Measurements from ENCODE around the gene MAP3K5.
"Not testable (repeated sequence)": the region's sequence is repeated elsewhere in the genome, so short reads cannot be mapped to it uniquely, and the experiment has no call there.

MAP3K5 gene

DNA sequence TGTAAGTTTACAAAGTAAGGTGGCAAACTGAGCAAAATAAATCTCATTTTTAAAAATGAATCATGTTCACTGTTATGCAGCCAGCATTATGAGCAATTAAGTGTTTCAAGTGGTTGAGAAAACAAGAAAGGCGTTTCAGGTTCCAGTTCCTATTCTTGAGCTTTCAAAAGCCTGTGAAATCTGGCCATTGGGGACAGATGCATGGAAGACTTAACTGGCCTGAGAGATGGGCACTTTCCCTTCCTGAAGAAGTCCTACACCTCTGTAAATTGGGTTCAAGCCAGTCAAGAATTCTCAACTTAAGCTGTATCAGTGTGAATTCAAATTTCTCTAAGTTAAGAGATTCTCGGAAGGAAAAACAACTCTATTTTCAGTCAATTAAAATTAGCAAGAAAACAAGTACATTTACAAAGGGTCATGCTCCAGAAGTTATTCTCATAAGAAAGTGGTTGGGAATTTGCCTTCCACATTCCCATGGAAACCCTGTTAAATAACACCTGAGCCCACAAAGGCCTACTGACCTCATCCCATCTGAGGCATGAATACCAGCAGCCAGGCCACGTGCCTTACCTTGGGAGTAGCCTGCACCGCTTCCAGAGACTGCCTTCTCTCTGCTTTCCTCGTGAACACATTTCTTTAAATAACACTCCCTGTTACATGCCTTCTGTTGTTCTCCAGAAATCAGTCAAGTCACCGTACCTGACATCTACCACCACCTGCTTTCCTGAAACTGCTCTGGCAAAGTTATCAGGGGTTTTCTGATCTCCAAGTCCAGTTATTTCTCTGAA is 19.4 kb downstream of the MAP3K5 start:
- DNase-seq (ENCODE audit: low read depth in 4 of 4, low spot score in 1 of 4) = no peak

- DNase-seq (ENCODE audit: low read depth in 4 of 4, low spot score in 1 of 4) = no peak
Measured at GRCh38 chr6:136771306-136771705, 21.0 kb downstream of the MAP3K5 start.

GRCh38 chr6:136769759-136770158 is 22.5 kb downstream of the MAP3K5 start:
- DNase-seq (ENCODE audit: low read depth in 4 of 4, low spot score in 1 of 4) = no peak

DNA sequence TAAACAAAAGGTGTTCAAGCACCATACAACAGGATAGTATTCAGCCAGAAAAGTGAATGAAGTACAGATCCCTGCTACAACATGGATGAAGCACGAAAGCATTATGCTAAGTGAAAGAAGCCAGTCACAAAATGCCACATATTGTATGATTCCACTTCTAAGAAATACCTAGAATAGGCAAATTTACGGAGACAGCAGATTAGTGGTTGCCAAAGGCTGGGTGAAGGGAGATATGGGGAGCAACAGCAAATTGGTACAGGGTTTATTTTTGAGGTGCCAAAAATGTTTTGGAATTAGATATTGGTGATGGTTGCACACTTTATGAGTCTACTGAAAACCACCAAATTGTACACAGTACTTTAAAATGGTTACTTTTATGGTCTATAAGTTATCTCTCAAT is 23.2 kb downstream of the MAP3K5 start:
- DNase-seq (ENCODE audit: low read depth in 4 of 4, low spot score in 1 of 4) = no peak

- no peak for DNase-seq (ENCODE audit: low read depth in 4 of 4, low spot score in 1 of 4)
Measured at GRCh38 chr6:136767570-136768309, 24.5 kb downstream of the MAP3K5 start.

- DNase-seq (ENCODE audit: low read depth in 4 of 4, low spot score in 1 of 4) = no peak
Measured at GRCh38 chr6:136767103-136767502, 25.2 kb downstream of the MAP3K5 start.

DNA sequence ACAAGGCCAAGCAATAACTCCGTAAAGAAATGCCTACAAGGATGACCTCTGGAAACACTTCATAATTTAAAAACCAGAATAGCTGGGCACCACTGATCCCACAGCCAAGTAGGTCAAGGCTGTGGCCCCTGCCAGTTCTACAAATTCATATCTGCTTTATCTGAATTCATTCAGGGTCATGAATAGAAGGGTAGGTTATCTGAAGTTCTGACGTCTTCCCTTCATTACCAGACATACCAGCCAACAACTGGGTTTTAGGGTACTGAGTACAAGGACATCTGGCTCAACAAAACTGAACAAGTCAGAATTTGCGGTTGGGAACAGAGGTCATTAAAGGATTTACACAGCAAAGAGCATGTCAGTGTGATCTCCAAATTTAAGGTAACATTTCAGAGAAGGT is 26.0 kb downstream of the MAP3K5 start:
- no peak for DNase-seq (ENCODE audit: low read depth in 4 of 4, low spot score in 1 of 4)

- DNase-seq (ENCODE audit: low read depth in 4 of 4, low spot score in 1 of 4) = no peak
Measured at GRCh38 chr6:136764517-136764993, 27.7 kb downstream of the MAP3K5 start.

DNA sequence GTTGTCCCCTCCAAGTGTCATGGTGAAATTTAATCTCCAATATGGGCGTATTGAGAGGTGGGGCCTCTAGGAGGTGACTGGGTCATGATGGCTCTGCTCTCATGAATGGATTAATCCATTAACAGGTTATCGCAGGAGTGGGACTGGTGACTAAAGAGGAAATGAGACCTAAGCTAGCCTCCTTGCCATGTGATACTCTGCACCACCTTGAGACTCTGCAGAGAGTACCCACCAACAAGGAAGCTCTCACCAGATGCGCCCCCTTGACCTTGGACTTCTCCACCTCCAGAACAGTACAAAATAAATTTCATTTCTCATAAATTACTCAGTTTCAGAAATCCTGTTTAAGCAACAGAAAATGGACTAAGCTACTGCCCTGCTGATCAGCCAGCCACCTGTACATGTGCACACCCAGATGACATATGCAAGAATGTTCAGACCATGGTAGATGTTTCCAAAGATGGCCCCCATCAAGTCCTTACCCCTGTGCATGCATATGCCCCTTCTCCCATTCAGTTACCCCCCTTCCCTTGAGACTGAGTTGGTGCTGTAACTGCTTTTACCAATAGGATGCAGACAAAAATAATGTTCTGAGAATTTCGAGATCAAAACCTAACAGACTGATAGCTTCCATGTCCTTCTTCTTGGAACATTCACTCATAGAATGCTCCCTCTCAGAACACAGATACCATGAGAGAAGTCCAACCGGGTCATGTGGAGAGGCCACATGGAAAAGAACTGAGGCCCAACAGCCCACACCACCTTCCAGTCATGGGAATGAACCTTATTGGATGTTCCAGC is 28.4 kb downstream of the MAP3K5 start:
- DNase-seq (ENCODE audit: low read depth in 4 of 4, low spot score in 1 of 4) = no peak

DNA sequence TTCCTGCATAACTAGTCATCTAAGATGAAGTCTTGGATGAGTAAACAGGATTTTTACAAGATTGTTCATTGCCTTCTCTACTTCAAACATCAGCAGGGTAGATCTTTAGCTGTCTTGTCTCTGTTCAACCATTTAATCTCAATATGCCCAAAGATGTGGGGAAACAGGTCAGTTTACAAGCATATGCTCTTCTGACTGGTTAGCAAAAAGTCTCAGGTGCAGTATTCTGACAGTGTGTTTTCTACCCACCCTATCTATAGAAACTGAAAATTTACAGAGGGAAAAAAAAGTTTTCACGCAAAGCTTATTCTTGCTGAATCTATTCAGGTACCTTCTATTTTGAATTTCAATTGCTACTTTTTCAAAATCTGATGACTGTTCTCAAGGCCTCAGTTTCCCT is 29.0 kb downstream of the MAP3K5 start:
- DNase-seq (ENCODE audit: low read depth in 4 of 4, low spot score in 1 of 4) = no peak

GRCh38 chr6:136762022-136762975 is 30.0 kb downstream of the MAP3K5 start:
- no peak for DNase-seq (ENCODE audit: low read depth in 4 of 4, low spot score in 1 of 4)

DNA sequence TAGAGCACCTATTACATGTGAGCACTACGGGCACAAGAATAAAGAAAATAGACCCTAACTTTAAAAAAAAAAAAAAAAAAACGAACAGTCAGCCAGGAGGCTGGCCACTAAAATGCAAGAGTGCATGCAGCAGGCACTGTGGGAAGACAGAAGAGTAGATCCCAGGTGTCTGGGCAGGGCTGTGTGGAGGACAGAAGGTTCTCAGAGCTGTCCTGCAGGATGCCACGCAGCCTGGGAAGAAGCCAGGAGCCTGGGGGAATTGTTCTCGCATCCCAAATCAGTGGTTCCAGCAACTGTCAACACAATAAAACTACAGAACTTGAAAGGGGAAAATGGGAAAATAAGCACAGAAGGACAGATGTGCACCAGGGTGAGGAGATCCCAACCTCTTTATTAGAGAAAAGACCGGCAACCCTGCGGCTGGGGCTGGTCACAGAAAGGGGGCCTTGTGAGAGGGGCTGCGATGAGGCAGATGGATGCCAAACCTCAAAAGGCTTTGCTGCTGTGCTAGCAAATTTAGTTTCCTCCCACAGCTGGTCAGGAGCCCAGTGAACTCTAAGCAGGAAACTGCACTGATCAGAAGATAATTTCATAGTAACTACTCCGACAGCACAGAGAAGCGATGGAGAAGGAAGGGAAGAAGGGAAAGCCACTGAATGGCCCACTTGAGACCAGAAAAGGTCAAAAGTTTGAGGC is 30.9 kb downstream of the MAP3K5 start:
- no peak for DNase-seq (ENCODE audit: low read depth in 4 of 4, low spot score in 1 of 4)

- DNase-seq (ENCODE audit: low read depth in 4 of 4, low spot score in 1 of 4) = not testable (repeated sequence)
Measured at GRCh38 chr6:136760781-136761180, 31.5 kb downstream of the MAP3K5 start.

GRCh38 chr6:136757150-136757549 is 35.1 kb downstream of the MAP3K5 start:
- DNase-seq (ENCODE audit: low read depth in 4 of 4, low spot score in 1 of 4) = no peak

- no peak for DNase-seq (ENCODE audit: low read depth in 4 of 4, low spot score in 1 of 4)
Measured at GRCh38 chr6:136754820-136755219, 37.5 kb downstream of the MAP3K5 start.

GRCh38 chr6:136753624-136754023 is 38.7 kb downstream of the MAP3K5 start:
- peak in 3 of 4 experiments; percentile 13 to 33 (median 16) for DNase-seq (ENCODE audit: low read depth in 4 of 4, low spot score in 1 of 4)

GRCh38 chr6:136752554-136752953 is 39.7 kb downstream of the MAP3K5 start:
- no peak for DNase-seq (ENCODE audit: low read depth in 4 of 4, low spot score in 1 of 4)

GRCh38 chr6:136751991-136752390 is 40.3 kb downstream of the MAP3K5 start:
- DNase-seq (ENCODE audit: low read depth in 4 of 4, low spot score in 1 of 4) = no peak

DNA sequence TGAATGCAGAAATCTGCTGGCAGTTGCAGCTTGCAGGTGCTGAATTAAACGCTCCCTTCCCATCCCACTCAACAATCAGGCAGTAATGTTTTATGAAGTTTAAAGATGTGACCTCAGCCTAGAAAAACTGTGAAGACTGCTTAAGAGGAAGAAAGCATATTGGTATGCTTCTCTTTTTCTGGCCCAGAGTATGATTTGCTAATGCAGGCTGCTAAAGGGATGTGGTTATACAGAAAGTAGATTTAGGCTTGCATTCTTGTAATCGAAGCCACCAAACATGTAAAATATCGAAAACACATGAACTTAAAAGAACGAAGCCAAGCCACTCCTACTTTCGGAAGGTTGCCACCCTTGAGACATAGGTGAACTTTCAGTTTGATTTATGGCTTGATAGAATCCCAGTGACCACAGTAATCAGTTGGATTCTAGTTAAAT is 40.7 kb downstream of the MAP3K5 start:
- no peak for DNase-seq (ENCODE audit: low read depth in 4 of 4, low spot score in 1 of 4)

Measured in stimulated activated CD4-positive, alpha-beta T cell treated with anti-CD3 and anti-CD28 coated beads, Interleukin-1b, Interleukin-23, amount 100 ng/mL, for 24 hours (primary cell).